Activated CD4-positive, alpha-beta T cell treated with anti-CD3 and anti-CD28 coated beads, Interleukin-10, Interleukin-2, amounts not matched to agents 100 ng/mL and 50 ng/mL, durations not matched to agents 16 hours and 8 hours (primary cell): Measurements from ENCODE around the gene SELENOK.

ENCODE experiments used
- DNase-seq: peaks from one replicate; pipeline ENCODE4 v3.0.0-alpha.2; 2020

The SELENOK gene

DNA sequence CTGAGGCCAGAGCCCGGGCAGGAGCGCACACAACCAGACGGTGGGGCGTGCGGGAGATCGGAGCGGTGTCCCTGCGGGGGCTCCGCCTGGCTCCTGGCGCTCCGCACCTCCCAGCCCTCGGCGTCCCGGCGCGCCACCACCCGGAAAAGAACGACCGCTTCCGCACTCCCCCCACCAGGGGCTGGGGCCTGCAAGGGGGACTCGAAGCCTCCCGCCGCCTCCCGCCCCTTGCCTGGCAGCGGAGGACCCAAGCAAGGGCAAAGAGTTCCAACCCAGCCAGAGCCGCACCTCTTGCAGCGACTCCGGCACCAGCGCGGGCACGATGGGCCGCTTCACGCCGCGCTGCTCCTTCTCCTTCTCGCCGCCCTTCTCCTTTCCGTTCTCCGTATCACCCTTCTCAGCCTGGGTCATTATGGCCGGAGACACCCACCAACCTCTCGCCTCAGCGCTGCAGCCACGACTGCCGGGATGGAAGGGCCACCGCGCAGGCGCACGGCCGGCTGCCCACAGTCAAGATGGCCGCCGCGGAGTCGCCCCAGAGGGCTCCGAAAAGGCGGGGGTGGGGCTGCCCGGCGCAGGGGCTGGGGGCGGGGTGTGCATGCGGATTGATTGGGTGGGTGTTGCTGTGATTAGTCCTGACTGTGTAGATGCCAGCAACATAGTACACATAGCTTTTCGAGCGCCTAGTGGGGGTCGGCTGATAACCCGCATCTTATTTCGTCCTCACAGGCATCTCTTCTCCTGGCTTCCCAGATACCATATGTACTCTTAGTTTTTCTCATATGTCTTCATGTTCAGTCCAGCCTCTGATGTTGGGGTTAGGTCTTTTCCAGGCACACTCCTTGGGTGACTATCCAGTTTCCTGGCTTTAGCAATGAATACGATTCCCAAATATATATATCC is 9.7 kb downstream of the SELENOK start, which contains the start of gene ACTR8:
Gene ACTR8, minus strand, starts transcription at position 462 of the 903 bp plus-strand sequence. Its CDS starts 51 bp downstream, at position 411.
- peak; percentile 91 for DNase-seq

DNA sequence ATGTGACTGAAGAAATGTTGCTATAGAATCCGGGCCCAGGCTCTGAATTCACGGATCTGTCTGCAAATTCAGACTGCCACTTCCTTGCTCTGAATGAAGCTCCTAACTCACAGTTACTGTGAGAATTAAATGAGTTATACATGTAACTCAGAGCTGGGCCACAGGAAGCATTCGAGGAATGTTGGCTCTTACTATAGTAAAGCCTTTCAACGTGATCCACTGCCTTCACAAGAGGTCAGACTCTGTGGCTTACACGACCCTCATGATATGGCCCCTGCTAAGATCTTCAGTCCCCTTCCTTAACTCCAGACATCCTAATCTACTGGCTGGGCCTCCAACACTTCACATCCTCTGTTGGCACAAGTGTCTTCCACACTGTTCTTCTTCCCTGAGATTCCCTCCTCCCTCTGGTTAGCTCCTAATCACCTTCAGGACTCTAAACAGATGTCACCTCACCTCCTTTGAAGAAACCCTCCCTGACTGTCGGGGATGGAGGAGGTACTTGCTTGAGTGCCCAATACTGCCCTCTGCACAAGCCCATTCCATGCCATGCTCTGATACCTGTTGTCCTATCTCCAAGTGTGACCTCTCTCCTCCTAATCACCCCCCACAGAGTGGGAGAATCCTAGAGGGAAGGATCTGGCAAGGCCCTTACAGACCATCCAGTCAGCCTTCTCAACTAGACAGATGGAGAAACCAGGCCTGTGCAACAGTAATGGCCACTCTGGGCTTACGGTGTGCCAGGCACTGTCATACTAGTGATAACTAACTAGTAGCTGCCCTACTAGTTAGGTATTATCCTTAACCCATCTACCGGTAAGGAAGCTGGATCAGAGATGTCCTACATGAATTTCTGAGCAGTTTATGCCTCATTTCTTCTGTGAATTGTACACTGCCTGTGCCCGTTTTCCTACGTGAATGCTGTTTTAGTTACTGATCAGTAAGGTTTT is 11.0 kb downstream of the SELENOK start:
- DNase-seq: no peak

DNA sequence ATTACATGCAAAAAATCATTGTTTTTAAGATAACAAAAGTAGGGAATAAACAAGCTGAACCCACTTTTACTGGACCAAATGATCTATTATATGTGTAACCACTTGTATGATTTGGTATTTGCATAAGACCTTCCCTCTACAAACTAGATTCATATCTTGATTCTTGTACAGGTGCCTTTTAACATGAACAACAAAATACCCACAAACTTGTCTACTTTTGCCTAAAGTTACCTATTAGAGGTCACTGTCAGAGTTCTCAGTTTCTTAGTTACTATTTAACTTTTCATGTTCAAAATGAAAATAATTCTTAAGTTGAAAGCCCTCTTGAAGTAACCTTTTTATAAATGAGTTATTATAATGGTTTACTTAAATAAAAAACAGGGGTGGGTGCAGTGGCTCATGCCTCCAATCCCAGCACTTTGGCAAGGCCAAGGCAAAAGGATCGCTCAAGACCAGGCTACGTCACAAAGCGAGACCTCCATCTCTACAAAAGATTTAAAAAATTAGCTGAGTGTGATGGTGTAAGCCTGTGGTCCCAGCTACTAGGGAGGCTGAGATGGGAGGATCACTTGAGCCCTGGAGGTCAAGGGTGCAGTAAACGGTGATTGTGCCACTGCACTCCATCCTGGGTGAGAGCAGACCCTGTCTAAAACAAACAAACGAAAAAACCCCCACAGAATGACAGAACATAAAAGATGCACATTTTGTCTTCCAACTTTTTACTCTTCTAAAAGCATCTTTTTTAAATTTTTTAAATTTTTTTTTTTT is 25.7 kb downstream of the SELENOK start:
- DNase-seq: no peak

DNA sequence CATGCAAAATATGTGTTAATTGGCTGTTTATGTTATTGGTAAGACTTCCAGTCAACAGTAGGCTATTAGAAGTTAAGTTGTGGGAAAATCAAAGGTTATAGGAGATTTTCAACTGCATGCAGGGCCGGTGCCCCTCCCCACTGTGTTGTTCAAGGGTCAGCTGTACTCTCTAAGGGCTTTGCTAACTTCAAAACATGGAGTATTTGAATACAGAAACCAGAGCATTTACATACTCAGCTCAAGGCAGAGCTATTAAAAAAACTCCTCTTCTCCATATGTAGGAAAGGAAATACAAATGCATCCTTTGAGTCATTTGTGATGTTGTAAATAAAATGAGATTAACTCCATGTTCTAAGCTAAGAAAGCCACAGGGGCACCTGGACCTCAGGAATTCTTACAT is 28.5 kb downstream of the SELENOK start:
- no peak for DNase-seq

DNA sequence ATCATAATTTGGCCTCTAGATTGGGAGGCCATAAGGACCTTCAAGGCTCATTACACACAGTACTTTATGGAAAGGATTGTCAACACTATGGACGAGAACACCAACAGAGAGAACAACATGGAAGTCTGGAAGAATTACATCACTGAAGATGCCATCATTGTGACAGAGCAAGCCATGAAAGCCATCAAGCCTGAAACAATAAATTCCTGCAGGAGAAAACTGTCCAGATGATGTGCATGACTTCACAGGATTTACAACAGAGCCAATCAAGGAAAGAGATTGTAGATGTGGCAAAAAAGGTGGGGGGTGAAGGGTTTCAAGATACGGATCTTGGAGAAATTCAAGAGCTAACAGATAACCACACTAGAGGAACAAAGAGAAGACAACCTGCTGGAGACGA is 29.4 kb downstream of the SELENOK start:
- no peak for DNase-seq

DNA sequence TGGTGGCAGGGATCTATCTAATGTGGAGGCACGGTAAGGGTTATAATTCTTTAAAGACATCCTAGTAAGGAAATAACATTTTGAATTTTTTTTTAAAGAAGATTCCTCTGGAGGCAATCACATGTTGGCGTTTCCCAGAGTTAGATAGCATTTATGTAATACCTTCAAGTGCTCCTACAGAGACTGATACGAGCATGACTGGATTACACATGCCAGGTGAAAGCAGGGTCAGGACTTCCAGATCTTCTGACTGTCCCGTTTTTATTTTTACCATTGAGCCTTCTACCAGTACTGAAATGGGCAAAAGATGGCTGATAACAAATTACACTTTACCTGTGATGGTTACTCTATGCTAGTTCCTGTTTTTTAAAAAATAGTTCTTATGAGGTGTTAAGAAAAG is 31.5 kb downstream of the SELENOK start:
- DNase-seq: no peak

DNA sequence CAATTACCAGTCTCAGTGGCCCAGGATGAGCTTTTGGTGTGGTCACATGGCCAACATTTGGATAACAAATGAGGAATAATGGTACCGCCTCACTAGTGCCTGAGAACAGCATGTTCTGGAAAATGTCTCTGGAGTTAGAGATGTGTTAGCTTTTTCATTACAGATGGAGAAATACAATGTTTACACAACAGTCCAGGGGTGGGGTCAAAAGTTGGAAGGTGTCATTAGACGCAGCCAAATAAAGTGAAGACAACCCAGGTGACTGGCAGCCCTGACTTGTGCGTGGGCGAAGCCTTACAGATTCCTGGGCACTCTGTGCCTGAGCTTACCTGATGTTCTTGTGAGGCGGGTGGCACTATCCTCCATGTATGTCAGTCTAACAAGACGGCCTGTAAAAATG is 32.5 kb downstream of the SELENOK start:
- DNase-seq: no peak

DNA sequence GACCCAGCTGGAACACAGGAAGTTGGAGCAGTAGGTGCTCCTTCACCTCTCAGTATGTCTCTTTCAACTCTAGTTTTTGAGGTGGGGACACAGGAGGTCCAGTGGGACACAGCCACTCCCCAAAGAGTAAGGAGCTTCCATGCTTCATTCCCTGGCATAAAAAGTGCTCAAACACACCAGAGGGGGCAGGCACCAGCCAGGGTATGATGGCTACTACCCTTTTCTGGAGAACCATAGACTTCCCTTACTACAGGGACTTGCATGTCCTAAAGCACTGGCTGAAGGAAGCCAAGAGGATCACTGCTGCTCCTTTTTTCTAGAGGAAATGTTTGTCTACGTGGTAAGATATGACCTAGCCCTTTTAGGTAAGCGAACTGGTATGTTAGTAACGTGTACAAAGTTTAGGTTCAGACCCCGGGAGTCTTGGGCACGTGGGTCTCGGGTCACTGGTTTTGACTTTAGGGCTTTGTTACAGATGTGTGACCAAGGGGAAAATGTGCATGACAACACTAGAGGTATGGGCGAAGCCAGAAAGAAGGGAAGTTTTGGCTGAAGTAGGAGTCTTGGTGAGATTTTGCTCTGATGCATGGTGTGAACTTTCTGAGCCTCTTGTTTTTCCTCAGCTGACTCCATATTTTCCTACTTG is 33.4 kb downstream of the SELENOK start:
- DNase-seq: no peak

DNA sequence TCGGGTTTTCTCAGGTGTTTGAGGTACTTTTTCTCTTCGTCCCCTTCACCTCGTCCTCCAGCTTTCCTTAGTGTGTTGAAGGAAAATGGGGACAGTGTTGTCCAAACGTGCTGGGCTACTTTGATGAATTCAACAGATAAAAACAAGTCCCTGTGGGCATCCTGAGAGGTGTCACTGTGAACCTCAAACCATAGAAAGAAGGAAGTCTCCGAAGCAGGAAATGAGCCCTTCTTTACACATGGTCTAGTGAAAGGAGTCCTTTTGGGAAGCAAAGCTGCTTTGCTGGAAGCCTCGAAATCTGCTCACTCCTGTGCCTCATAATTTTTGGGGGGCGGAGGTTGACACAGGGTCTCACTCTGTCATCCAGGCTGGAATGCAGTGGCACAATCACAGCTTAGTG is 34.7 kb downstream of the SELENOK start:
- no peak for DNase-seq

DNA sequence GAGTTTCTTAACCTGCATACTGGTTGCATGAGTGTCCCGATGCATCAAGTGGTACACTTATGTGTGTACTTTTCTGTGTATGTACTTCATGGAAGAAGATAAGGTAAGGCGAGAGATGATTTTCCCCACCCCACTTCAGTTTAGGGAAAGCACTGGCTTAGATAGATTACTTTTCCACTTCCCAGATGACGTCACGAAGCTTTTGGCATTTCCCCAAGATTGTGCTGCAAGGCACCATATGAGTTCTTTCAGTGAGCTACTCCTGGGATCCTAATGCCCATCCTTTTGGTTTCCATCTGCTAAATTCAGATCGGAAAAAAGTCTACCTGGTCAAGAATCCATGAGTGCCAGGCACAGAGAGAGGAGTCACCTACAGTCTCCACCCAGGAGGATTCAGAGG is 40.8 kb downstream of the SELENOK start:
- DNase-seq: no peak

DNA sequence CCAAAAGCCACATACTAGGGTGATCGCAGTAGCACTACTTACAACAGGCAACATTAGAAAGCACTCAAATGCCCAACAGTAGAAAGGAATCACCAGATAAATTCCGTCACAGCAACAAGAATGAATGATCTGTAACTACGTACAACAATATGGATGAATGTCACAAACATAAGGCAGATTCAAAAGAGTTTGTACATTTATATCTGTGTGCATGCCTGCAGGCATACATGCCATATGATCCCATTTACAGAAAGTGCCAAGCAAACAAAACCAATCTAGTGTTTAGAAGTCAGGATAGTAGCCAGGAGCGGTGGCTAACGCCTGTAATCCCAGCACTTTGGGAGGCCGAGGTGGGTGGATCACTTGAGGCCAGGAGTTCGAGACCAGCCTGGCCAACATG is 41.7 kb downstream of the SELENOK start:
- no peak for DNase-seq

DNA sequence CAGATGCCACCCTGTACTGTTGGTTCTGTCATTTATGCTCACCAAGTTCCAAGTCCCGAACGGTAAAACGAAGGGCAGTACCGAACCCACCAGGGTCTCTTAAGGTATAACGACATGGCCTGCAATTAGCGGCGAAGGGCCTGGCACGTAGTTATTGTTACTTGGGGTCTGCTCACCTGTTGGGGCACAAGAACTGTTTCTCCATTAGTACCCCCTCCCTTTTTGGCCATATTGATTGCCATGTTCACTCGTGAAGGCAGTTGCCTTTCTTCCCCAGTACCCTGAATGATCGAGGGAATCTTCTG is 44.9 kb downstream of the SELENOK start:
- DNase-seq: no peak

DNA sequence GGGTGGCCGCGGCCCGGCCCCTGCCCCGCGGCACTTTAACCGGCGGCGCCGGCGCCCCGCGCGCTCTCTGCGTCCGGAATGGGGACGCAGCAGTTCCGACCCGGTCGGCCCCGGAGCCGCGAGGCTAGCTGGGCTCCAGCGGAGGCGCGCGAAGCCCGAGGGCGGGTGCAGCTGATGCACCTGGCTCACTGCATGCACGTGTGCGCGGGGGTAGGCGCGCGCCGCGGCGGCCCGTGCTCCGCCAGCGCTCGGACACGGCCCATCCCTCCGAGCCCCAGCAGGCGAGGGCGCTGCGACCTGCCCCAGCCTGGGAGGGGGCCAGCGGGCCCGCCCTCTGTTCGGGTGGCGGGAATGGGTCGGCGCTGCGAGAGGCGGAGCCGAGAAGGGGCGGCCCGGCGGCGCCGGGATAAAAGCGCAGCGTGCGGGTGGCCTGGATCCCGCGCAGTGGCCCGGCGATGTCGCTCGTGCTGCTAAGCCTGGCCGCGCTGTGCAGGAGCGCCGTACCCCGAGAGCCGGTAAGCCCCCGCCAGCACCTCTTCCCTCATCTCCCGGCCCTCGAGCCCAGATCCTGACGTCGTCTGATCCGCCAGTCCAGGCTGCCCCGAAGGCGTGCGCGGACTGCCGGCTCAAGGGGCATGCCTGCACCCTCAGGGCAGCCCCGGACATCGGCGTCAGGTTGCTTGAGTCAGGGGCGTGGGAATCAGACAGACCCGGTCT is 45.4 kb downstream of the SELENOK start, which contains the start of the genes CHDH and IL17RB:
Gene CHDH, minus strand, starts transcription at position 286 of the 717 bp plus-strand sequence. CDS start 22,411 bp downstream, outside the sequence.
Gene IL17RB, plus strand, starts transcription at position 435 of the 717 bp plus-strand sequence. Its CDS starts 21 bp downstream, at position 456.
- DNase-seq: peak; percentile 44

DNA sequence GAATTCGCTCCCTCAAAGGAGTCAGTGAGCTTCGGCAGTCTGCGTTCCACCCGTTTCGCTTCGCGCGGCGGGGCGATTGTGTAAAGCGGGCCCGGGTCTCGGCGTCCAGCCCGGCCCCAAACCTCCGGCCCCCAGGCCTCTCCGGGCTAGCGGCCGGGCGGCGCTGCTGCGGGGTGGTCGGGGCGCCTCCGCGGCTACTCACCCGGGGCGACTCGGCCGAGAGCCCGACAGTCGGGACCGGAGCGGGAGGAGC is 45.9 kb downstream of the SELENOK start:
- no peak for DNase-seq

DNA sequence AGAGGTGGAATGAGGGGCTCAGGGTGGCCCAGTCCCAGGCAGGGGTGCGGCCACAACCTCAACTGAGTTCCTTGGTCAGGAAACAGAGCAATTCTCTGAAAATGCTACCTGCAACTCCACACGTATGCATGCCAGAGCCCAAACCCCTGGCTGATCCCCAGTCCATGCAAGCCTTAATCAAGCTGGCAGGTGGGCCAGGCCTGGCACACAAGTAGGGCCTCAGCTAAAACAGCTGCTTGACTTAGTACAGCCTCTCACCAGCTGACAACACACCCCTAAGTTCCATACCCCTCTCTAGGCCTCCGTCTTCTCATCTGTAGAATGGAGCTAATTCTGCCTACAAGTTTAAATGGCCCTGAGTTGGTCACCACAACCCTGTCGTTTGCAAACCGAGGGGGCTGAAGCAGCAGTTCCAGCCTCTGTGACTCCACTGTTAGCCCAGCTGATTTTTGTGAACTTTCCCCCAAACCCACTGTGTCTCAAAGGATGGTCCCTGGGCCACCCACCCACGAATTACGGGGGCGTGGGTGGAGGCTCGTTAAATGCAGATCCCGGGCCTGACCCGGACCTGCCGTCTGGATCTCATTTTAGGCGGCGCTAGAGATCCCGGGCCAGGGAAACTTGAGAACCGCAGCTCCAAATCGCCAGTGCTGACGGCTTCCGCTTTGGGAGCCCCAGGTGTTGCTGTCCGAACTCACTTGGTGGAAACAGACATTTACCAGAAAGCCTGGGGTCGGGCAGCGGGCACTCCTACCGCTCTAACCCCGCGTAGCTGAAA is 46.4 kb downstream of the SELENOK start:
- DNase-seq: peak; percentile 8

DNA sequence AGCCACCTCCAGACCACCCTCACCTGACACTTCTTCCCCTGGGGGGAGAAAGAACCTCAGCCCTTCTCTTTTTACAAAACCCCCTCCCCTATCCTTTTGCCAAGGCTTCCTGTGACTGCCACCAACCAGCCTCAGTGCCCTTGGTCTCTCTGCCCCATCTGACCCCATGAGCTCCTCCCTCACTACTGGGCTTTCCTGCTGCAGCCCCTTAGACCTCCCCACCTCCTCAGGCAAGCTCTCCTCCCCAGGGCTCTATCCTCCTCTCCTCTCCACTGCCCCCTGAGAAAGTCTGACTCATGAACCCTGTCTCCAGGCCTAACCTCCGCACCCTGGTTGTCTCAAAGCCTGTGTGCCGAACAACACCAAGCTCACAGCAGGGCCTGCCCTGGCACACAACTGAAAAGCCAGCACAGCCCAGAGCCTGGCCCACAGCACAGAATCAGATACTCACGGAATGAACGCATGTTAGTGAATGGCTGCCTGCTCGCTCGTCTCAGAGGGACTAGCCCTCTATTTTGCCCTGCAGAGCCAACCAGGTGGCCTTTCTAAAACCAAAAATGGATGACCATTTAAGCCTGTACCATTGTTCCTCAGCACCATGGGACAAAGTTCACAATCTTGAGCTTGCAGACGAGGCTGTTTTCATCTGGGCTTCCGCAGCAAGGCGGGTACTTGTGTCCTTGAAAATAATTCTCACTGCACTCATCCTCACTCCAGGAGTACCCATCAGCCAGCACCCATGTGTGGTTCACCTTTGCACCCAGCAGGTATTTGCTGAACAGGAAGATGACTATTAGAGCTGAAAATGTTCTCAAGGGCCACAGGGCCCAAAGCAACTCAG is 47.2 kb downstream of the SELENOK start:
- DNase-seq: no peak

DNA sequence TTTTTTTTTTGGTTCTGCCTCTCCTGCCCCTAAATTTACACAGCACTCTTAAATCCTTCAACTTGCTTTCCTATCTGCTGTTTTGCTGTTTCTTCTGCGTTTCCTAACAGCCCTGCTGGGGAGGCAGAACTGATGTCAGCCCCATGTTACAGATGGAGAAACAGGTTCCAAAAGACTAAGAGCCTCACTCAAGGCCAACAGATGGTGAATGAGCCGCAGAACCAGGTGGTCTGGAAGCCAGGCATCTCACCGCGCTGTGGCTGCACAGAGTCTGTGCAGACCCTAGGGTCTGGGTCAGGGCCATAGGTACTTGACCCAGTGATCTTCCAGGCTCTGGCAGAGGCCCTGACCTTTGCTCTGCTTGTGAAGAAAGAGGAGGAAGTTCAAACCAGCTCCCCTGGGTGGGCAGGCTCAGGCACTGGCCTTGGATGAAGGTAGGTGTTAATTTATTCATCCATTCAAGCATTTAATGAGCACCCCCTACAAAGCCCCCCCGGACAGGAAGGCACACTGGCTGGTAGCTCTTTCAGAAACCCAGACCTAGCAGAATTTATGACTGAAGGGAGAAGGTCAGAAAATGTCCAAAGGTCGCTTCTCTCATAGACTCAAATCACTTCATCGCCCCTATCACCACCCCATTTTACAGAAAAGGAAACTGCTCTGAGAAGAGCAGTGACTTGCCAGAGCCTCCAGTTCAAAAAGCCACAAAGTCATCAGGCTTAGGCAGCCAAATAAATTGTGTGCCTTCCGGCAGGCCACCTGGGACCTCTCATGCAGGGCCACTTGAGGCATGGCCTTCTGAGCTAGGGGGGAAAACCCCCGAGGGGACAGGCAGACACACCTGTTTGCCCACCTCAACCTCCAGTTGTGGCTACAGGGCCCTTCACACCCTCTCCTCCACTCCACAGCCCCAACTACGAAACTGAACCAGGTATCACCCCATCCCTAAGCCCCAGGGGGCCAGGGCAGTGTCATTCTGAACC is 48.2 kb downstream of the SELENOK start:
- DNase-seq: no peak

DNA sequence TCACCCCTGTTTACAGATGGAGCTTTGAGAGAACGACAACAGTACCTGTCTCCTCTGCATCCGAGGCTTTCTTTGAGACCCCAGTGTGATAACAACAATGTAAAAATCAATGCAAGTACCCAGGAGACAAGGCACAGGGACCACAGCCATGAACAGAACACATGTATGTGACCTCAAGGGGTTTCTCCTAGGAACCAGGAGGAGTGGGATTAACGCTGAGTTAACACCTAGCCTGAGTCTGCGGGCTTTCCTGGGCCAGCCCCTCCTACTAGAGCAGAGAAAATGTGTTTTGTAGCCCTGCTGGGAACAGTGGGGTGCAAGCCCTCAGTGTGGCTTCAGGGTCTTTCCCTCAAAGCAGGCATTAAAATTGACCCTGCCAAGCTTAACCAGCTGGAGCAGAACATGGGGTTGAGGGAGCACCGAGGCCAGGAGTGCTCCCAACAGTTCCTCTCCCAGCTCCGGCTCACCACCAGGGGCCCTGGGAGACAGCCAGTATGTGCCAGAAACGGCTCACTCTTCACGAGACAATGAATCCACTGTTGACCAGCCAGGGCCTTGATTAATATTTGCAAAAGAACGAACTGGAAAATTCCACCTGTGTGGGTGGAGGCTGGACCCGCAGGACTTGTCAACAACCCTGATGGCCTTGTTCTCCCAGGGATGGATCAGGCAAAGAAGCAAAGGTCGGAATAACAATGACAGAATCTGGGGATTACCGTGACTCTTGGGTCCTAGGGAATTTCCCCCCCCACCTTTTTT is 49.0 kb downstream of the SELENOK start:
- no peak for DNase-seq
